GM23338 (cell line): Measurements from ENCODE around the gene PDXDC1. TPM values are rescaled to one million over a fixed set of nuclear protein-coding genes. Genes with fewer than 3 reads are reported as not detected.
A peak's percentile ranks its signal among the peaks of the same experiment; 100 is the strongest.

ENCODE experiments used
- ATAC-seq: fragments of 200-7000 bp; cut with Tn5 transposase; 3 replicates; pipeline ENCODE4 v1.9.1; 2020
- DNase-seq: peaks from one replicate; pipeline ENCODE4 v3.0.0-alpha.2; 2015; ENCODE audit warnings: low spot score
- H2AFZ ChIP-seq: fragments of 200-600 bp; sonication (generic); 2 replicates; pipeline ENCODE4 v1.8.0; 2016; ENCODE audit warnings: antibody characterized with exemption, mild to moderate bottlenecking, moderate library complexity
- H3F3A ChIP-seq: fragments of 200-600 bp; sonication (generic); replicated peaks from 2 replicates; pipeline ENCODE4 v1.8.0; 2017; ENCODE audit warnings: antibody characterized with exemption, mixed run types, low read depth
- H3K27ac ChIP-seq: fragments of 200-600 bp; sonication (generic); 2 replicates; pipeline ENCODE4 v1.6.1; 2016; ENCODE audit warnings: low read depth
- H3K27me3 ChIP-seq: fragments of 200-600 bp; sonication (generic); 2 replicates; pipeline ENCODE4 v1.8.0; 2016; ENCODE audit warnings: mild to moderate bottlenecking, mixed run types, moderate library complexity; ENCODE audit not compliant: insufficient read depth
- H3K36me3 ChIP-seq: fragments of 200-600 bp; sonication (generic); 2 replicates; pipeline ENCODE4 v1.8.0; 2016; ENCODE audit warnings: mild to moderate bottlenecking; ENCODE audit not compliant: insufficient read depth
- H3K4me1 ChIP-seq: fragments of 200-600 bp; sonication (generic); 2 replicates; pipeline ENCODE4 v1.8.0; 2016; ENCODE audit warnings: mild to moderate bottlenecking, moderate library complexity; ENCODE audit not compliant: insufficient read depth
- H3K4me2 ChIP-seq: fragments of 200-600 bp; sonication (generic); 2 replicates; pipeline ENCODE4 v1.7.1; 2017; ENCODE audit warnings: mixed run types
- H3K4me3 ChIP-seq: fragments of 200-600 bp; sonication (generic); 2 replicates; pipeline ENCODE4 v1.6.1; 2016; ENCODE audit warnings: mixed run types
- H3K79me2 ChIP-seq: fragments of 200-600 bp; sonication (generic); replicated peaks from 2 replicates; pipeline ENCODE4 v1.8.0; 2017; ENCODE audit warnings: mild to moderate bottlenecking; ENCODE audit not compliant: insufficient read depth
- H3K9me2 ChIP-seq: fragments of 200-600 bp; sonication (generic); 2 replicates; pipeline ENCODE4 v1.8.0; 2017; ENCODE audit not compliant: insufficient read depth
- H4K20me1 ChIP-seq: fragments of 200-600 bp; sonication (generic); replicated peaks from 2 replicates; pipeline ENCODE4 v1.8.0; 2017; ENCODE audit warnings: mild to moderate bottlenecking; ENCODE audit not compliant: insufficient read depth
- H3K27ac Mint-ChIP-seq: 2 replicates; pipeline ENCODE4 v1.8.0; 2020; ENCODE audit warnings: inconsistent platforms, mild to moderate bottlenecking, moderate library complexity, mixed read lengths
- H3K27me3 Mint-ChIP-seq: 3 replicates; pipeline ENCODE4 v1.8.0; 2022; ENCODE audit warnings: low read depth, mild to moderate bottlenecking, moderate library complexity, mixed read lengths, inconsistent platforms; ENCODE audit not compliant: insufficient read depth, poor library complexity
- H3K36me3 Mint-ChIP-seq: 3 replicates; pipeline ENCODE4 v1.8.0; 2021; ENCODE audit warnings: low read depth, mild to moderate bottlenecking, inconsistent platforms, moderate library complexity, mixed read lengths
- H3K4me1 Mint-ChIP-seq: 3 replicates; pipeline ENCODE4 v1.8.0; 2020; ENCODE audit warnings: mild to moderate bottlenecking, inconsistent platforms, mixed read lengths
- H3K4me3 Mint-ChIP-seq: 3 replicates; pipeline ENCODE4 v1.8.0; 2021; ENCODE audit warnings: moderate library complexity, mild to moderate bottlenecking, inconsistent platforms, mixed read lengths
- H3K9me3 Mint-ChIP-seq: 3 replicates; pipeline ENCODE4 v1.8.0; 2020; ENCODE audit warnings: moderate library complexity, mild to moderate bottlenecking, inconsistent platforms, mixed read lengths
- CREB1 ChIP-seq: fragments of 250-450 bp; sonication (Bioruptor Pico); IDR thresholded peaks from 2 replicates; pipeline ENCODE4 v1.5.0; 2020; ENCODE audit warnings: low read depth, mild to moderate bottlenecking, moderate library complexity
- CTCF ChIP-seq, 2 experiments: fragments of 200-600 bp in 1 of 2; sonication (generic) in 1 of 2; conservative IDR thresholded peaks; 2 replicates each; pipeline versions ENCODE4 v1.5.1 to v1.6.1; 2016 to 2017; ENCODE audit warnings: antibody characterized with exemption in 2 of 2, low read depth in 2 of 2, mild to moderate bottlenecking in 2 of 2, moderate library complexity in 1 of 2
- ETS1 ChIP-seq: IDR thresholded peaks from 2 replicates; pipeline ENCODE4 v1.6.1; 2016; ENCODE audit warnings: antibody characterized with exemption
- EZH2 ChIP-seq: fragments of 200-600 bp; sonication (generic); IDR thresholded peaks from one replicate; pipeline ENCODE4 v1.8.0; 2017; ENCODE audit warnings: antibody characterized with exemption, mild to moderate bottlenecking, low read depth; ENCODE audit not compliant: unreplicated experiment
- EZH2phosphoT487 ChIP-seq: fragments of 200-600 bp; sonication (generic); IDR thresholded peaks from one replicate; pipeline ENCODE4 v1.8.1; 2018; ENCODE audit warnings: antibody characterized with exemption; ENCODE audit not compliant: unreplicated experiment
- JUNB ChIP-seq: IDR thresholded peaks from one replicate; pipeline ENCODE4 v1.6.1; 2016; ENCODE audit warnings: antibody characterized with exemption; ENCODE audit not compliant: unreplicated experiment
- NANOG ChIP-seq: IDR thresholded peaks from 2 replicates; pipeline ENCODE4 v1.6.1; 2016; ENCODE audit warnings: antibody characterized with exemption, borderline replicate concordance
- POLR2AphosphoS5 ChIP-seq: IDR thresholded peaks from 2 replicates; pipeline ENCODE4 v1.6.1; 2016; ENCODE audit warnings: antibody characterized with exemption, low read depth
- STAT1 ChIP-seq: IDR thresholded peaks from one replicate; pipeline ENCODE4 v1.6.1; 2016; ENCODE audit warnings: antibody characterized with exemption; ENCODE audit not compliant: unreplicated experiment
- ZNF114 ChIP-seq: fragments of 250-450 bp; sonication (Bioruptor Pico); IDR thresholded peaks from 2 replicates; pipeline ENCODE4 v1.5.0; 2020; ENCODE audit warnings: mild to moderate bottlenecking, moderate library complexity
- ZNF331 ChIP-seq: fragments of 250-450 bp; sonication (Bioruptor Pico); IDR thresholded peaks from 2 replicates; pipeline ENCODE4 v1.5.0; 2020; ENCODE audit warnings: low read depth, mild to moderate bottlenecking, moderate library complexity
- polyA plus RNA-seq: library from polyadenylated mRNA; unstranded; fragments of >200 nt; fragmentation: Nextera tagmentation; extraction: Ambion mirVana; gene quantifications from 2 replicates; pipeline ENCODE4 v1.2.1, GENCODE V29; 2016
- total RNA-seq: library from RNA; depleted of rRNA; stranded (reverse); fragments of >200 nt; shearing (Covaris generic); gene quantifications from 2 replicates; pipeline ENCODE4 v1.2.3, GENCODE V29; 2014
- TF ChIP-seq, protein P1 (sequence below): IDR thresholded peaks from one replicate; pipeline ENCODE4 v1.6.1; 2018; ENCODE audit warnings: antibody characterized with exemption; ENCODE audit not compliant: unreplicated experiment

Gene PDXDC1
- total and polyA plus RNA-seq, 2 experiments from 2014 or later = 40.0 to 91.6 TPM

GRCh38 chr16:15041271-15042004 is 66.6 kb downstream of the PDXDC1 start:
- no peak overlapping the region for H3K4me3 ChIP-seq
- H3K4me2 ChIP-seq = no peak overlapping the region
- peak; percentile 56 for DNase-seq
- H3K27me3 Mint-ChIP-seq = peaks cover 4% of the 10 kb centered on the region
- H3K27me3 ChIP-seq = no peaks in the 10 kb centered on the region
- H3K27ac ChIP-seq = no peak overlapping the region; the same call in 1 of the 2 replicates
- H3K4me1 ChIP-seq = no peaks in the 10 kb centered on the region
- TF ChIP-seq CTCF (conservative IDR thresholded peaks at IDR 0.05; ENCODE audit: low read depth in 2 of 2) = peak in 1 of 2 experiments; percentile 35; a peak in 2 of 4 replicates
- no peak for TF ChIP-seq EZH2phosphoT487
- no peak overlapping the region for H2AFZ ChIP-seq
- no peak overlapping the region for H3K27ac Mint-ChIP-seq
- H3K4me3 Mint-ChIP-seq = no peak overlapping the region
- peaks cover 42% of the 10 kb centered on the region for H3K36me3 Mint-ChIP-seq
- no peaks in the 10 kb centered on the region for H3K9me2 ChIP-seq
- no peaks in the 10 kb centered on the region for H3F3A ChIP-seq
- H3K4me1 Mint-ChIP-seq = no peaks in the 10 kb centered on the region
- no peaks in the 10 kb centered on the region for H3K79me2 ChIP-seq
- H4K20me1 ChIP-seq = peaks cover 4% of the 10 kb centered on the region
- no peaks in the 10 kb centered on the region for H3K9me3 Mint-ChIP-seq
- peaks cover 20% of the 10 kb centered on the region for H3K36me3 ChIP-seq
- peak; percentile 97 for ATAC-seq

DNA sequence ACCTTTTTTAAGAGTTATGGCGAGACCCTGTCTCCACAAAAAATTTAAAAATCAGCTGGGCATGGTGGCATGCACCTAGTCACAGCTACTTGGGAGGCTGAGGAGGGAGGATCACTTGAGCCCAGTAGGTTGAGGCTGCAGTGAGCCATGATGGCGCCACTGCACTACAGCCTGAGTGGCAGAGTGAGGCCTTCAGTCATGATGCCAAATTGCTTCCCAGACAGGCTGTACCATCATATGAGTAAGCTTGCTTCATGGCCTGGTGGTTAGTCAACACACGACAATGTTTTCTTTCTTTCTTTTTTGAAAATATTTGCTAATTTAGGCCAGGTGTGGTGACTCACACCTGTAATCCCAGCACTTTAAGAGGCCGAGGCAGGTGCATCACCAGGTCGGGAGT is 68.5 kb downstream of the PDXDC1 start:
- ATAC-seq = no peak
- H3K36me3 ChIP-seq = peaks cover 5% of the 10 kb centered on the region
- H3K4me1 Mint-ChIP-seq = no peaks in the 10 kb centered on the region

More for the DNA sequence above, 68.5 kb downstream of the PDXDC1 start:
- no peak overlapping the region for H3K27ac Mint-ChIP-seq
- H3K36me3 Mint-ChIP-seq = peaks cover 34% of the 10 kb centered on the region
- Histone ChIP-seq H3K4me3 (no peak overlapping the region), H3K27ac (no peak overlapping the region), H3K27me3 (no peaks in the 10 kb centered on the region), H4K20me1 (no peaks in the 10 kb centered on the region; the same call in none of the 2 replicates), H3F3A (no peaks in the 10 kb centered on the region), H3K4me1 (no peaks in the 10 kb centered on the region), H3K9me2 (no peaks in the 10 kb centered on the region), H3K79me2 (no peaks in the 10 kb centered on the region), H3K4me2 (no peak overlapping the region), H2AFZ (no peak overlapping the region)
- H3K27me3 Mint-ChIP-seq = peaks cover 7% of the 10 kb centered on the region
- H3K9me3 Mint-ChIP-seq = no peaks in the 10 kb centered on the region
- no peak for DNase-seq
- no peak overlapping the region for H3K4me3 Mint-ChIP-seq
- TF ChIP-seq STAT1 (no peak), NANOG (no peak), POLR2AphosphoS5 (no peak), EZH2 (no peak), CREB1 (no peak), ZNF331 (CRISPR knock-in tag) (no peak), ZNF114 (CRISPR knock-in tag) (no peak), EZH2phosphoT487 (no peak), JUNB (no peak), ETS1 (no peak)
- TF ChIP-seq, protein P1, sequence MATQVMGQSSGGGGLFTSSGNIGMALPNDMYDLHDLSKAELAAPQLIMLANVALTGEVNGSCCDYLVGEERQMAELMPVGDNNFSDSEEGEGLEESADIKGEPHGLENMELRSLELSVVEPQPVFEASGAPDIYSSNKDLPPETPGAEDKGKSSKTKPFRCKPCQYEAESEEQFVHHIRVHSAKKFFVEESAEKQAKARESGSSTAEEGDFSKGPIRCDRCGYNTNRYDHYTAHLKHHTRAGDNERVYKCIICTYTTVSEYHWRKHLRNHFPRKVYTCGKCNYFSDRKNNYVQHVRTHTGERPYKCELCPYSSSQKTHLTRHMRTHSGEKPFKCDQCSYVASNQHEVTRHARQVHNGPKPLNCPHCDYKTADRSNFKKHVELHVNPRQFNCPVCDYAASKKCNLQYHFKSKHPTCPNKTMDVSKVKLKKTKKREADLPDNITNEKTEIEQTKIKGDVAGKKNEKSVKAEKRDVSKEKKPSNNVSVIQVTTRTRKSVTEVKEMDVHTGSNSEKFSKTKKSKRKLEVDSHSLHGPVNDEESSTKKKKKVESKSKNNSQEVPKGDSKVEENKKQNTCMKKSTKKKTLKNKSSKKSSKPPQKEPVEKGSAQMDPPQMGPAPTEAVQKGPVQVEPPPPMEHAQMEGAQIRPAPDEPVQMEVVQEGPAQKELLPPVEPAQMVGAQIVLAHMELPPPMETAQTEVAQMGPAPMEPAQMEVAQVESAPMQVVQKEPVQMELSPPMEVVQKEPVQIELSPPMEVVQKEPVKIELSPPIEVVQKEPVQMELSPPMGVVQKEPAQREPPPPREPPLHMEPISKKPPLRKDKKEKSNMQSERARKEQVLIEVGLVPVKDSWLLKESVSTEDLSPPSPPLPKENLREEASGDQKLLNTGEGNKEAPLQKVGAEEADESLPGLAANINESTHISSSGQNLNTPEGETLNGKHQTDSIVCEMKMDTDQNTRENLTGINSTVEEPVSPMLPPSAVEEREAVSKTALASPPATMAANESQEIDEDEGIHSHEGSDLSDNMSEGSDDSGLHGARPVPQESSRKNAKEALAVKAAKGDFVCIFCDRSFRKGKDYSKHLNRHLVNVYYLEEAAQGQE = no peak
